ENCODE data around the gene ZBTB7C. TPM values are rescaled to one million over a fixed set of nuclear protein-coding genes. Genes with fewer than 3 reads are reported as not detected.

ZBTB7C gene
- total RNA-seq, 1 donor, result not detected

DNA sequence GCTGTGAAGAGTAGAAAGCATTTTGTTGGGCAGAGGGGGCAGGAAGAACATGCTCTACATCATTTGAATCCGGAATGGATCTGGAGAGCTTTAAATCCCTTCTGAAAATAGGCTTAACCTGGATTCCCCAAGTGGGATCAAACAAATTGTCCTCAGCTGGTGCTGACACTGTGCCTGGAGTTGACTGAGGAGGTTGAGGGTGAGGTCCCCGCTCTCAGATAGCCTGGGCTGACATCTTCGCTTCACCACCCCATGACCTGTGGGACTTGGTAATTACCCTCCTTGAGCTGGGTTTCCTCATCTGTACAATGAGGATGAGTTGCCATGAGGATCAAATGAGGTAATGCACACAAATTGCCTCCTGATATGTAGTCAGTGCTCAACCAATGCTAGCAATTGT lies 360.9 kb downstream of the ZBTB7C start:
- H3K4me3 ChIP-seq (ENCODE audit: low read depth, low read length), result no peak overlapping the region
- DNase-seq (ENCODE audit: low read depth), result no peak
- TF ChIP-seq, protein P1, sequence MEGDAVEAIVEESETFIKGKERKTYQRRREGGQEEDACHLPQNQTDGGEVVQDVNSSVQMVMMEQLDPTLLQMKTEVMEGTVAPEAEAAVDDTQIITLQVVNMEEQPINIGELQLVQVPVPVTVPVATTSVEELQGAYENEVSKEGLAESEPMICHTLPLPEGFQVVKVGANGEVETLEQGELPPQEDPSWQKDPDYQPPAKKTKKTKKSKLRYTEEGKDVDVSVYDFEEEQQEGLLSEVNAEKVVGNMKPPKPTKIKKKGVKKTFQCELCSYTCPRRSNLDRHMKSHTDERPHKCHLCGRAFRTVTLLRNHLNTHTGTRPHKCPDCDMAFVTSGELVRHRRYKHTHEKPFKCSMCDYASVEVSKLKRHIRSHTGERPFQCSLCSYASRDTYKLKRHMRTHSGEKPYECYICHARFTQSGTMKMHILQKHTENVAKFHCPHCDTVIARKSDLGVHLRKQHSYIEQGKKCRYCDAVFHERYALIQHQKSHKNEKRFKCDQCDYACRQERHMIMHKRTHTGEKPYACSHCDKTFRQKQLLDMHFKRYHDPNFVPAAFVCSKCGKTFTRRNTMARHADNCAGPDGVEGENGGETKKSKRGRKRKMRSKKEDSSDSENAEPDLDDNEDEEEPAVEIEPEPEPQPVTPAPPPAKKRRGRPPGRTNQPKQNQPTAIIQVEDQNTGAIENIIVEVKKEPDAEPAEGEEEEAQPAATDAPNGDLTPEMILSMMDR (IDR thresholded peaks at IDR 0.05; ENCODE audit: insufficient read depth, low read depth, low read length), result no peak

DNA sequence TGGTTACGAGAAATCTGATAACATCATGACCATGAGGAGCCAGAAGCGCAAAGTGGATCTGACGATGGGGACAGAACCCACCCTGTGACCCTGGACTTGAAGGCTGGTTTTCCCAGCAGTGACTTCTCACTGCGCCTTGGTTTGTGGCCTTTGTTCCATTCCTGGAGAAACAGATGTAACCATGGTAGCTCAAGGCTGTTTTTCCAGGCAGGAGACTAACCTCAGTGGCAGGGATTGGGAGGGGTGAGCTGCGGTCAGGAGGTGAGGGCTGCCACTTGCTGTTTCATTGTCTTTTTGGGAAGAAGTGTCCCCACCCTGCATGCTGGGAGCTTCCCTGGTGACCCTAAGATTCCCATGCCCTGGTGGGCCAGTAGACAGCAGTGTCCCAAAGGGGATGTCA lies 362.3 kb downstream of the ZBTB7C start:
- TF ChIP-seq, protein P1 (IDR thresholded peaks at IDR 0.05; ENCODE audit: insufficient read depth, low read depth, low read length), result no peak
- no peak overlapping the region for H3K4me3 ChIP-seq (ENCODE audit: low read depth, low read length)
- DNase-seq (ENCODE audit: low read depth), result no peak

DNA sequence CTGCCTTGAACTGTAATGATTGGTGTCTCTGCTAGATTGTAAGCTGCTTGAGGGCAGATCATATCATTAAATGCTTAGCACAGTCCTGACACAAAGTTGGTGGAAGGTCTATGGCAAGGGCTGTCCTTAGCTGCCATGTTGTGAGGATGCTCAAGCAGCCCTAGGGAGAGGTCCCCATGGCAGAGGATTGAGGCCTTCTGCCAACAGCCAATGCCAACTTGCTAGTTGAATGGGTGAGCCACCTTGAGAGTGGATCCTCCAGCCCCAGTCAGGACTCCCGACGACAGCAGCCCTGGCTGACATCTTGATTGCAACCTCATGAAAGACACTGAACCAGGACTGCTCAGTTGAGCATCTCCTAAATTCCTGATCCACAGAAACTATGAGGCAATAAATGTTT lies 363.4 kb downstream of the ZBTB7C start:
- TF ChIP-seq, protein P1 (IDR thresholded peaks at IDR 0.05; ENCODE audit: insufficient read depth, low read depth, low read length), result no peak
- no peak overlapping the region for H3K4me3 ChIP-seq (ENCODE audit: low read depth, low read length)
- no peak for DNase-seq (ENCODE audit: low read depth)

DNA sequence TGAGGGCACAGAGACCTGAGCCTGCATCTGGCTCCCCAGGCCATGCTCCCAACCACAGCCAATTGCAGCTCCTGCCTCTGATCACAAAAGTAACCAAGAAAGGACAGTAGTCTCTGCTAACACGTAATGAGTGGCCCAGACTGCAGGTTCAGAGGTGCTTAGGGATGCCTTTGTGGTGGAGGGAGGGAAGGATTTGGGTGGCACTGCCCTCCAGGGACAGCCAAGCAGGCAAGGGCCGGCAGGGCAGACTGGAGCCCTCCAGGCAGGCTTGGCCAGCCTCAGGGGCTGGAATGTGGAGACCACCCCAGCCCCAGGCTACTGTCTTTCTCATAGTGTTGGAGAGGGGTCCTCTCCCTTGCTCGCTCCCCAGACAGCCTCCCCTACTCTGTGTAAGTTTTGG lies 364.2 kb downstream of the ZBTB7C start:
- H3K4me3 ChIP-seq (ENCODE audit: low read depth, low read length), result no peak overlapping the region
- TF ChIP-seq, protein P1 (IDR thresholded peaks at IDR 0.05; ENCODE audit: insufficient read depth, low read depth, low read length), result no peak
- DNase-seq (ENCODE audit: low read depth), result no peak

DNA sequence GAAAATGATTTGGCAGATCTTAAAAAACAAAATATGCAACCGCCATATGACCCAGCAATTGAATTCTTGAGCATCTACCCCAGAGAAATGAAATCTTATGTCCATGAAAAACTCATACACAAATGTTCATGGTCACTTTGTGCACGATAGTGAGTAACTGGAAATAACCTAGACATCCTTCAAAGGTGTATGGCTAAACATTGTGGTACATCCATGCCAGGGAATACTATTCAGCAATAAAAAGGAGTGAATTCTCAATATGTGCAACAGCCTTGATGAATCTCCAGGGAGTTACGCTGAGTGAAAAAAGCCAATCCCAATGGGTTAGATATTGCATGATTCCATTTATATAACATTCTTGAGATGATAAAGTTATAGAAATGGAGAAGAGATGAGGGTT lies 366.0 kb downstream of the ZBTB7C start:
- TF ChIP-seq, protein P1 (IDR thresholded peaks at IDR 0.05; ENCODE audit: insufficient read depth, low read depth, low read length), result no peak
- no peak for DNase-seq (ENCODE audit: low read depth)
- H3K4me3 ChIP-seq (ENCODE audit: low read depth, low read length), result no peak overlapping the region

DNA sequence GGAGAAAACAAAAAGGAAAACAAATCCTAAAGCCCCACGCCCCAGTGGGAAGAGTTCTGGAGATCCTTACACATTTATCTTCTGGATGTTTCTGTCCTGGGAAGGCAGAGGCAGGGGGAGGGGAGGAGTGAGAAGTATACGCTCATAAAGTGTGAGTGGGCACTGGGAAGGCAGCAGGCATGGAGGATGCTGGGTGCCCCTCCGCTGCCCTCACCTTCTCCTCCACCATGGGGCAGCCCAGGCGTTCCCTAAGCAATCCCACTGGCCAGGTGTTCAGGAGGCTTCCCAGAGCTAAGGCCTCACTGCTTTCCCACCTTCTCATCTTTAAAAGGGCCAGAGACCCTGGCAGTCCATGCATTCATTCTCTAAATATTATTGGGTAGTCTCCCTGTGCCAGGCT lies 366.8 kb downstream of the ZBTB7C start:
- TF ChIP-seq, protein P1 (IDR thresholded peaks at IDR 0.05; ENCODE audit: insufficient read depth, low read depth, low read length), result no peak
- no peak for DNase-seq (ENCODE audit: low read depth)
- H3K4me3 ChIP-seq (ENCODE audit: low read depth, low read length), result no peak overlapping the region

DNA sequence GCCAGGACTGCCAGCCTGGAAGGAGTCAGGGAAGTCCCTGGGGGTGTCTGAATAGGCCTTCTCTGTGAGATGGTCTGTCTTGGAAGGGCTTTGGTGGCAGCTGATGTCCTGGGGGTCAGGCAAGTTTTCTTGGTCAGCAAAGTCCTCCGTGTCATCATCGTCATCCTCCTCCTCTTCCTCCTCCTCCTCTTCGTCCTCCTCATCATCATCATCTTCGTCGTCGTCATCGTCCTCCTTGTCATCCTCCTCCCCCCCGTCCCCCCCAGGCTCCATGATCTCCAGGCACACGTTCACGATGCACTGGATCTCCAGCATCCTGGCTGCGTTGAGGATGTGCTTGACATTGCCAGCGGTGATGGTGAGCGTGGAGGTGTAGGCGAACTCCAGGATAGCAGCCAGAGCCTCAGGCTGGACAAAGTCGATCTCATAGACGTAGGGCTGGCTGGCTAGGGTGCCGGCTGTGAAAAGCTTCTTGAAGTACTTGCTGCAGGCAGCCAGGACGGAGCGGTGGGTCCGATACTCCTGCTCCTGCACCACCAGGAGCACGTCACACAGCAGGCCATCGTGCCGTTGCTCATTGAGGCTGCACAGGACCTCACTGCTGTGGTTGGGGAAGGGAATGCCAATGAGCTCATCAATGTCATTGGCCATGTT lies 368.6 kb downstream of the ZBTB7C start:
- no peak for DNase-seq (ENCODE audit: low read depth)
- TF ChIP-seq, protein P1 (IDR thresholded peaks at IDR 0.05; ENCODE audit: insufficient read depth, low read depth, low read length), result no peak
- no peak overlapping the region for H3K4me3 ChIP-seq (ENCODE audit: low read depth, low read length)
